HepG2 (cell line): ENCODE measurements around the gene SYT8. TPM values are rescaled to one million over a fixed set of nuclear protein-coding genes. Genes with fewer than 3 reads are reported as not detected.

Experiments
- ATAC-seq: fragments of 200-7000 bp; cut with Tn5 transposase; 3 replicates; pipeline ENCODE4 v1.9.1; 2020; ENCODE audit warnings: mild to moderate bottlenecking, moderate library complexity
- BruUV-seq: library from RNA; stranded (reverse); fragments of 400-500 nt; replicated peaks from 2 replicates; lab custom pipeline; 2021; lab: Mats Ljungman, UMichigan
- CTCF ChIA-PET: fragments of 300-600 bp; formaldehyde crosslinking; extraction: SDS; loops from one replicate; lab custom pipeline; 2021; ENCODE audit warnings: low total read pairs, inconsistent platforms, low intra/inter-chr PET ratio; lab: Yijun Ruan, JAX
- POLR2A ChIA-PET: fragments of 350-600 bp; sonication (Branson Sonifier 250); formaldehyde crosslinking; loops from one replicate; lab custom pipeline; 2020; ENCODE audit warnings: antibody characterized with exemption, inconsistent platforms; lab: Yijun Ruan, JAX
- DNase-seq: peaks from one replicate; pipeline ENCODE4 v3.0.0-alpha.2; 2015; ENCODE audit warnings: low spot score
- FAIRE-seq: peaks from 3 replicates; lab custom pipeline; 2011; peaks lifted over from hg19 to GRCh38; lab: Jason Lieb, UNC
- H2AFZ ChIP-seq: one replicate; pipeline ENCODE4 v1.6.1; 2011; ENCODE audit warnings: low read length, inconsistent platforms
- H3K27ac ChIP-seq: fragments of 300-600 bp; 3 replicates; pipeline ENCODE4 v1.8.0; 2011; ENCODE audit warnings: mixed run types, mild to moderate bottlenecking, mixed read lengths, low read length, inconsistent platforms; ENCODE audit not compliant: insufficient read depth; ENCODE audit errors: extremely low read length
- H3K27me3 ChIP-seq, 2 experiments: fragments of 200-600 bp in 1 of 2; 2 replicates in 1 of 2; 3 replicates in 1 of 2; pipeline versions ENCODE4 v1.6.0 to v1.8.0; 2011; ENCODE audit warnings: low read length in 2 of 2, mild to moderate bottlenecking in 2 of 2, moderate library complexity in 2 of 2, inconsistent platforms in 1 of 2; ENCODE audit not compliant: insufficient read depth in 2 of 2, control insufficient read depth in 1 of 2
- H3K36me3 ChIP-seq, 2 experiments: fragments of 200-600 bp in 1 of 2; replicated peaks in 1 of 2; 2 replicates in 1 of 2; 3 replicates in 1 of 2; pipeline versions ENCODE4 v1.5.1 to v1.8.0; 2011; ENCODE audit warnings: low read length in 2 of 2, inconsistent platforms in 1 of 2; ENCODE audit not compliant: insufficient read depth in 2 of 2, control insufficient read depth in 1 of 2
- H3K4me1 ChIP-seq: 2 replicates; pipeline ENCODE4 v1.5.1; 2012; ENCODE audit warnings: low read length, inconsistent platforms; ENCODE audit not compliant: insufficient read depth
- H3K4me2 ChIP-seq: 2 replicates; pipeline ENCODE4 v1.6.0; 2011; ENCODE audit warnings: low read depth, low read length, inconsistent platforms
- H3K4me3 ChIP-seq, 3 experiments: fragments of 200-600 bp in 1 of 3; sonication (generic), shearing (Covaris generic) in 1 of 3; replicated peaks in 1 of 3; 2 replicates each; pipeline ENCODE4 v1.5.1; 2011 to 2016; ENCODE audit warnings: low read length in 3 of 3, inconsistent platforms in 2 of 3, low read depth in 2 of 3, mild to moderate bottlenecking in 2 of 3, control low read depth in 1 of 3, mixed read lengths in 1 of 3; ENCODE audit not compliant: insufficient read depth in 1 of 3
- H3K79me2 ChIP-seq: one replicate; pipeline ENCODE4 v1.6.1; 2011; ENCODE audit warnings: low read length, inconsistent platforms; ENCODE audit not compliant: insufficient read depth
- H3K9ac ChIP-seq: 2 replicates; pipeline ENCODE4 v1.6.0; 2011; ENCODE audit warnings: mild to moderate bottlenecking, low read depth, low read length, inconsistent platforms; ENCODE audit not compliant: insufficient read depth
- H3K9me3 ChIP-seq: 2 replicates; pipeline ENCODE4 v1.5.1; 2012; ENCODE audit warnings: mild to moderate bottlenecking, low read length
- H4K20me1 ChIP-seq: 2 replicates; pipeline ENCODE4 v1.6.0; 2011; ENCODE audit warnings: inconsistent platforms, mild to moderate bottlenecking, low read length, moderate library complexity; ENCODE audit not compliant: insufficient read depth
- DRAP1 ChIP-seq: IDR thresholded peaks from 2 replicates; pipeline ENCODE4 v1.6.1; 2016; ENCODE audit warnings: missing genetic modification reagents, missing compliant biosample characterization
- GATAD2A ChIP-seq: IDR thresholded peaks from 2 replicates; pipeline ENCODE4 v1.6.1; 2016
- GMEB1 ChIP-seq: sonication (generic); formaldehyde crosslinking; IDR thresholded peaks from 2 replicates; pipeline ENCODE4 v1.5.1; 2020; ENCODE audit warnings: missing genetic modification reagents, mild to moderate bottlenecking, borderline replicate concordance
- JDP2 ChIP-seq: sonication (generic); formaldehyde crosslinking; IDR thresholded peaks from 2 replicates; pipeline ENCODE4 v1.8.1; 2022; ENCODE audit warnings: missing genetic modification reagents, borderline replicate concordance
- LCORL ChIP-seq, 2 experiments: fragments of 450-650 bp in 1 of 2; sonication (generic) in 1 of 2; formaldehyde crosslinking in 1 of 2; IDR thresholded peaks; 2 replicates each; pipeline versions ENCODE4 v1.5.0 to v1.6.1; 2017 to 2020; ENCODE audit warnings: antibody characterized with exemption in 1 of 2, missing genetic modification reagents in 1 of 2
- PAF1 ChIP-seq: IDR thresholded peaks from 2 replicates; pipeline ENCODE4 v1.6.1; 2016; ENCODE audit warnings: missing genetic modification reagents, missing compliant biosample characterization
- PITX1 ChIP-seq: sonication (generic); formaldehyde crosslinking; IDR thresholded peaks from 2 replicates; pipeline ENCODE4 v1.5.1; 2020; ENCODE audit warnings: mild to moderate bottlenecking, missing genetic modification reagents
- RFXAP ChIP-seq: sonication (generic); formaldehyde crosslinking; IDR thresholded peaks from 2 replicates; pipeline ENCODE4 v1.4.0; 2020; ENCODE audit warnings: missing genetic modification reagents, borderline replicate concordance
- SP1 ChIP-seq, 2 experiments: fragments of 450-650 bp in 1 of 2; sonication (generic) in 1 of 2; formaldehyde crosslinking in 1 of 2; IDR thresholded peaks; 2 replicates each; pipeline versions ENCODE4 v1.4.0 to v1.6.1; 2016 to 2020; ENCODE audit warnings: missing genetic modification reagents in 1 of 2
- SRY ChIP-seq: sonication (generic); formaldehyde crosslinking; IDR thresholded peaks from 2 replicates; pipeline ENCODE4 v1.8.0; 2022; ENCODE audit warnings: mild to moderate bottlenecking, missing genetic modification reagents
- TARDBP ChIP-seq: sonication (generic); formaldehyde crosslinking; IDR thresholded peaks from 2 replicates; pipeline ENCODE4 v1.8.0; 2022; ENCODE audit warnings: mild to moderate bottlenecking, missing genetic modification reagents
- UBTF ChIP-seq: sonication (generic); formaldehyde crosslinking; IDR thresholded peaks from 2 replicates; pipeline ENCODE4 v1.4.0; 2020; ENCODE audit warnings: mild to moderate bottlenecking, missing genetic modification reagents
- ZNF709 ChIP-seq: sonication (generic); formaldehyde crosslinking; IDR thresholded peaks from 2 replicates; pipeline ENCODE4 v1.5.0; 2020; ENCODE audit warnings: mild to moderate bottlenecking, missing genetic modification reagents
- ZSCAN21 ChIP-seq: sonication (generic); formaldehyde crosslinking; IDR thresholded peaks from 2 replicates; pipeline ENCODE4 v1.8.0; 2022; ENCODE audit warnings: mild to moderate bottlenecking, missing genetic modification reagents, moderate library complexity, borderline replicate concordance
- ZSCAN25 ChIP-seq: sonication (generic); formaldehyde crosslinking; IDR thresholded peaks from 2 replicates; pipeline ENCODE4 v1.8.0; 2022; ENCODE audit warnings: mild to moderate bottlenecking, missing genetic modification reagents
- WGBS: methylation state at CpG from one replicate; pipeline ENCODE4 v1.1.6; 2017; ENCODE audit warnings: low lambda C conversion rate; 5-methylcytosine and 5-hydroxymethylcytosine counted together
- in situ Hi-C: cut with HindIII; loops from 2 replicates; pipeline ENCODE4 v1.10.0; 2017; ENCODE audit warnings: low pct_unique_long_range_greater_than_20kb; ENCODE audit not compliant: extremely low pct_ligation_motif_present
- intact Hi-C: fragments of 100-400 bp; cut with micrococcal nuclease; formaldehyde crosslinking; loops from one replicate; pipeline ENCODE4 v1.10.0; 2022; ENCODE audit not compliant: unreplicated experiment
- polyA plus RNA-seq, 8 experiments: library from polyadenylated mRNA; depleted of rRNA in 3 of 8; stranded (reverse) in 7 of 8; unstranded in 1 of 8; fragments of >200 nt; fragmentation: Illumina TruSeq in 4 of 8; extraction: Trizol in 4 of 8; gene quantifications; 2 replicates each; pipeline versions ENCODE4 v1.2.1 to v1.2.3, GENCODE V29; 2011 to 2016; ENCODE audit warnings: low read depth in 4 of 8, missing spikeins in 1 of 8, mixed read lengths in 1 of 8; ENCODE audit not compliant: insufficient read depth in 1 of 8
- total RNA-seq, 5 experiments: library from RNA; depleted of rRNA; stranded (reverse); fragments of >200 nt; fragmentation: Illumina TruSeq; extraction: Trizol; gene quantifications; 2 replicates each; pipeline ENCODE4 v1.2.3, GENCODE V29; 2016; ENCODE audit warnings: low read depth in 1 of 5

The SYT8 gene
- total and polyA plus RNA-seq, 2 of the 13 experiments (the other 11 are each of a cell fraction or from before 2014, with no cell fraction given): 0.60 to 2.3 TPM

DNA sequence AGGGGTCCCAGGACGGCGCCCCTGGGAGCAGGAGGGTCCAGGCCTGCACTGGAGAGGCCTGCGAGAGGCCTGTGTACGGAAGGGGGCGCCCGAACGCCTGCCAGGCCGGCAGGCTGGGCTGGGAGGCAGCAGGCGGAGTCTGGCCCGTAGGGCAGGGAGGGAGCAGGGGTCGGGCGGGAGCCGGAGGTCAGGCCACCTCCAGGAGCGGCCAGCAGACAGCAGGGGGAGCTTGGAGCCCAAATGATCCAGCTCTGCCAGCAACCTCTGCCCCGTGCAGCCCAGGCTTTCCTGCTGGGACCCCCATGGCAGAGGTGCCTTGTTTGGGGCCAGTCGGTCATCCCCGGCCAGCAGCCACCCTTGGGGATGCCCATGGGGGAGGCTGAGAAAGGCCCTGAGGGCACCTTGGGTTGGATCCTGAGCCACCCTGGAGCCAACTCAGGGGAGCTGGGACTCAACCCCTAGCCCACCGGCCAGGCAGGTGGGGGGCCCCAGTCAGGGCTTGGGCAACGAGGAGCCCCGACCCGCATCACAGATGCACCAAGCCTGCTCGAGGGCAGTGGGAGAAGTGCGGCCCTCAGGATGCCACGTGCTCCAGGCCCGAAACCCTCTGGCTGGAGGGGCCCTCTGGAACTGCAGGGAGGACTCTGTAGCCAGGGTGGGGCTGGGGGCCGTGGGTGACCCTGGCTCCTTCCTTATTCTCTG lies 9.6 kb upstream of the SYT8 start:
- peak; percentile 84 for DNase-seq
- H3K27ac ChIP-seq: no peak overlapping the region
- H3K79me2 ChIP-seq: no peaks in the 10 kb centered on the region
- no TSS peak for BruUV-seq
- no peaks in the 10 kb centered on the region for H4K20me1 ChIP-seq
- no peaks in the 10 kb centered on the region for H3K36me3 ChIP-seq
- intact Hi-C loops (no loop called here), in situ Hi-C loops (no loop called here)
- 7% methylated on average over 3 of the region's 26 CpGs for WGBS
- H3K4me1 ChIP-seq: peaks cover 57% of the 10 kb centered on the region
- H3K9ac ChIP-seq: no peak overlapping the region
- POLR2A ChIA-PET: interaction anchor here (0.9 to 1.7 kb wide), 6 partner anchors 8 to 324 kb away, joined by 3 to 9 read pairs (median 6); no protein-coding TSS in a partner anchor
- ATAC-seq: peak; percentile 92
- peak overlapping the region; percentile 31; the same call in 1 of the 2 replicates for H3K4me2 ChIP-seq
- no peak overlapping the region for H2AFZ ChIP-seq
- FAIRE-seq: peak; percentile 60
- peaks cover 1 to 2% of the 10 kb centered on the region in 2 experiments; a peak in 3 of 5 replicates for H3K27me3 ChIP-seq
- H3K9me3 ChIP-seq: no peaks in the 10 kb centered on the region
- CTCF ChIA-PET: interaction anchor here (0.9 to 4.0 kb wide), 6 partner anchors 119 to 332 kb away, joined by 3 to 56 read pairs (median 10); no protein-coding TSS in a partner anchor
- no peak overlapping the region for H3K4me3 ChIP-seq
- 0 out of 2 replicates have a peak, but pooled peaks have one; percentile 63 for TF ChIP-seq RFXAP (CRISPR knock-in tag)
- TF ChIP-seq SP1 (IDR thresholded peaks at IDR 0.05): no peak
- TF ChIP-seq SP1 (CRISPR knock-in tag; IDR thresholded peaks at IDR 0.05): peak; percentile 29; the same call in 1 of the 2 replicates
- TF ChIP-seq UBTF (CRISPR knock-in tag): peak; percentile 78
- 0 out of 2 replicates have a peak, but pooled peaks have one; percentile 43 for TF ChIP-seq PITX1 (CRISPR knock-in tag)
- no peak for TF ChIP-seq TARDBP (CRISPR knock-in tag)
- 0 out of 2 replicates have a peak, but pooled peaks have one; percentile 41 for TF ChIP-seq SRY (CRISPR knock-in tag)
- peak; percentile 63 for TF ChIP-seq GATAD2A
- peak; percentile 98 for TF ChIP-seq ZSCAN25 (CRISPR knock-in tag)
- TF ChIP-seq ZSCAN21 (CRISPR knock-in tag): peak; percentile 61; the same call in 1 of the 2 replicates
- 0 out of 2 replicates have a peak, but pooled peaks have one; percentile 45 for TF ChIP-seq ZNF709 (CRISPR knock-in tag)
- TF ChIP-seq GMEB1: no peak
- 0 out of 2 replicates have a peak, but pooled peaks have one; percentile 52 for TF ChIP-seq DRAP1 (CRISPR knock-in tag)
- no peak for TF ChIP-seq PAF1 (CRISPR knock-in tag)
- TF ChIP-seq JDP2 (CRISPR knock-in tag): no peak
- no peak for TF ChIP-seq LCORL (IDR thresholded peaks at IDR 0.05)
- TF ChIP-seq LCORL (CRISPR knock-in tag; IDR thresholded peaks at IDR 0.05): peak; percentile 92; the same call in 1 of the 2 replicates
